Ovary (tissue), 9 donors: ENCODE measurements around the gene MDN1. TPM values are rescaled to one million over a fixed set of nuclear protein-coding genes. Genes with fewer than 3 reads are reported as not detected.

Experiments used
- DNase-seq, 5 donors: peaks; one replicate each; pipeline ENCODE4 v3.0.0-alpha.2; 2019 to 2020
- H3K27ac ChIP-seq, 2 donors: fragments of 200-600 bp; one replicate each; pipeline versions ENCODE4 v1.5.1 to v1.8.0; 2019 to 2022
- H3K27me3 ChIP-seq: fragments of 200-600 bp; one replicate; pipeline ENCODE4 v1.8.0; 2022
- H3K36me3 ChIP-seq: fragments of 200-600 bp; sonication (generic); one replicate; pipeline ENCODE4 v1.5.1; 2019
- H3K4me1 ChIP-seq: one replicate; pipeline ENCODE4 v1.8.1; 2013; ENCODE audit warnings: mild to moderate bottlenecking, moderate library complexity; ENCODE audit not compliant: insufficient read depth
- H3K4me3 ChIP-seq: fragments of 200-600 bp; sonication (generic); one replicate; pipeline ENCODE4 v1.5.1; 2017
- H3K9me3 ChIP-seq, 2 donors: fragments of 200-600 bp in 1 of 2; sonication (generic) in 1 of 2; one replicate each; pipeline versions ENCODE4 v1.5.1 to v1.8.1; 2013 to 2019; ENCODE audit warnings: mild to moderate bottlenecking in 1 of 2, moderate library complexity in 1 of 2
- CTCF ChIP-seq, 3 donors: fragments of 450-650 bp in 2 of 3; fragments of 200-600 bp in 1 of 3; IDR thresholded peaks; one replicate each; pipeline versions ENCODE4 v1.5.1 to v1.8.0; 2016 to 2022; ENCODE audit warnings: antibody characterized with exemption in 3 of 3, mild to moderate bottlenecking in 1 of 3
- EP300 ChIP-seq: sonication (generic); formaldehyde crosslinking; IDR thresholded peaks from one replicate; pipeline ENCODE4 v1.6.1; 2017; ENCODE audit warnings: antibody characterized with exemption
- POLR2A ChIP-seq: fragments of 450-650 bp; IDR thresholded peaks from one replicate; pipeline ENCODE4 v1.6.1; 2017; ENCODE audit warnings: antibody characterized with exemption, mild to moderate bottlenecking, moderate library complexity
- WGBS, 3 donors: extraction: QIAGEN DNeasy Blood & Tissue Kit in 1 of 3; methylation state at CpG; one replicate each; pipeline versions ENCODE4 v1.1.5 to v1.1.7; 2013 to 2017; 5-methylcytosine and 5-hydroxymethylcytosine counted together
- intact Hi-C, 4 donors: fragments of 100-400 bp; cut with DNase I; formaldehyde crosslinking; loops; one replicate each; pipeline versions ENCODE4 v1.11.0 to v1.15.1; 2022 to 2023
- polyA plus RNA-seq, 2 donors: library from polyadenylated mRNA; stranded (reverse); fragments of 200-250 nt in 1 of 2; fragments of 350-450 nt in 1 of 2; fragmentation: Illumina TruSeq in 1 of 2; extraction: RNeasy Lipid Tissue Mini Kit (QIAGEN cat#74804) in 1 of 2; gene quantifications; one replicate each; pipeline ENCODE4 v1.2.3, GENCODE V29; 2013 to 2014
- total RNA-seq, 7 donors: library from RNA; depleted of rRNA in 2 of 7; stranded (reverse); fragments of >200 nt in 2 of 7; fragmentation: NEBNext Ultra II Directional in 3 of 7; extraction: Animal tissue kit (Norgen Biotek cat#: 25700) in 3 of 7; gene quantifications; one replicate each; pipeline versions ENCODE4 v1.1.0 to v1.2.4, GENCODE V29; 2016 to 2023
- donor health status: DM: no; HTN: no; CAD: no; lungs with moderate emphysema.
- donor health status: DM: no; HTN: no; CAD: no.
- donor health status: Bipolar disorder and iron deficiency.
- donor health status: DM: yes; HTN: yes; CAD: no.
- donor health status: DM: no; HTN: no; CAD: no.
- donor health status: DM: yes; HTN: yes; CAD: no.

Gene MDN1
- total and polyA plus RNA-seq, 9 donors: 11.9 to 51.5 (median 32.3) TPM

DNA sequence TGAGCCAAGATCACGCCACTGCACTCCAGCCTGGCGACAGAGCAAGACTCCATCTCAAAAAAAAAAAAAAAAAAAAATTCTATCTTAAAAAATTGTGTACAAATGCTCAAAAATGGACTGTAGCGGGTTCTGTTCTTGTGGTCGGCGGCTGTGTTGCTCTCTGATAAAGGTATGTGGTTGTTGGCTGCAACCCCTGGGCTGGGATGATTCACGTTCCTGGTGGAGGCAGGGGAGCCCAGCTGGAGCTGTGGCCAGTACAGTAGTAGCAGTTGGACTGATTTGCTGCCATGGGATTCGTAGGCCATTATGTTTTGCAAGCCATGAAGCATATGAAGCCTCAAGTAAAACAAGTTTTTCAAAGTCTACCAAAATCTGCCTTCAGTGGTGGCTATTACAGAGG is 22.3 kb downstream of the MDN1 start:
- WGBS, 3 donors: 52 to 59% (median 56%) methylated on average over 7 of the region's 7 CpGs
- Histone ChIP-seq H3K27ac (no peak overlapping the region), H3K9me3 (no peaks in the 10 kb centered on the region), H3K36me3 (no peaks in the 10 kb centered on the region), H3K4me1 (peaks cover 1% of the 10 kb centered on the region), H3K27me3 (no peaks in the 10 kb centered on the region), H3K4me3 (no peak overlapping the region)
- TF ChIP-seq CTCF (IDR thresholded peaks at IDR 0.05): no peak
- no peak for TF ChIP-seq POLR2A
- TF ChIP-seq EP300: no peak
- DNase-seq: peak in 4 of 5 donors; percentile 32 to 46 (median 38)
- intact Hi-C loops: no loop called here

GRCh38 chr6:89794324-89794723 is 25.3 kb downstream of the MDN1 start:
- Histone ChIP-seq H3K9me3 (no peaks in the 10 kb centered on the region), H3K27ac (no peak overlapping the region), H3K4me3 (no peak overlapping the region), H3K27me3 (no peaks in the 10 kb centered on the region), H3K4me1 (peaks cover 1% of the 10 kb centered on the region), H3K36me3 (no peaks in the 10 kb centered on the region)
- DNase-seq: no peak
- WGBS, 3 donors: 86 to 92% (median 90%) methylated on average over 6 of the region's 6 CpGs
- no peak for TF ChIP-seq POLR2A
- TF ChIP-seq CTCF (IDR thresholded peaks at IDR 0.05): no peak
- intact Hi-C loops: no loop called here

DNA sequence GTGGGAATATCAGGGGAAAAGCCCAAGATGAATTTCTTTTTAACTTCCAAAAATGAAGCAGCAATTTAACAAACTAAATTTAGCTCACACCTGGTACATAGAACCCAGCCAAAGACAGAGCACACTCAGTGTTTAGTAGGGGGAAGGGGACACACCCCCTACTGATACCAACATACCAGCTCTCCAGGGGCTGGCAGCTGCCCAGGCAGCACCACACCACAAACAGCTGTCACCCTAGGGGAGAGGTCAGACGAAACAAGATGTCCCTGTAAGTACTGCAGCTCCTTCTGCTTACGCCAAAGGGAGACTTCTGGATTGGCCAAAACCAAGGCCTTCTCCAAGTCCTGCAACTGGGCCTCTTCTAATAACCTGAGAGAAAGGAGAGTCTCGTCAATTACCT is 26.0 kb downstream of the MDN1 start:
- H3K27me3 ChIP-seq: no peaks in the 10 kb centered on the region
- H3K36me3 ChIP-seq: no peaks in the 10 kb centered on the region
- WGBS, 3 donors: 80 to 87% (median 81%) methylated on average over 3 of the region's 3 CpGs

DNA sequence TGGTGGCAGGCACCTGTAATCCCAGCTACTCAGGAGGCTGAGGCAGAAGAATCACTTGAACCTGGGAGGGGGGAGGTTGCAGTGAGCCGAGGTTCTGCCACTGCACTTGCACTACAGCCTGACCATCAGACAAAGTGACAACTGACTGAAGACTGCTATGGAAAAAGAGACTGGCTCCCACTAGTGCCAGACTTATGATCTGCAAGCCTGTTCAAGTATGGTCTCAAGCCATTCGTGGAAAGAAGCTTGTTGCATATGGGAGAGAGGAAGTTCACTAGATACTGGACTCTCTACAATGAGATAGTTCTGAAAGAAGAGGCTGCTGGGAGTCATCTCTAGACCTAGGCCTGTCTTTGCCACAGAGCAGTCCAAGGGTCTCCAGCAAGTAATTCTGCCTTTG is 26.7 kb downstream of the MDN1 start:
- Histone ChIP-seq H3K27me3 (no peaks in the 10 kb centered on the region), H3K4me1 (peaks cover 1% of the 10 kb centered on the region), H3K4me3 (no peak overlapping the region), H3K27ac (no peak overlapping the region), H3K9me3 (no peaks in the 10 kb centered on the region), H3K36me3 (no peaks in the 10 kb centered on the region)
- intact Hi-C loops: no loop called here
- TF ChIP-seq CTCF (IDR thresholded peaks at IDR 0.05) (no peak), EP300 (no peak), POLR2A (no peak)
- DNase-seq: no peak
- 50 to 58% (median 56%) methylated on average over 2 of the region's 2 CpGs for WGBS, 3 donors

More for the DNA sequence above, 26.0 kb downstream of the MDN1 start:
- Histone ChIP-seq H3K4me1 (peaks cover 1% of the 10 kb centered on the region), H3K4me3 (no peak overlapping the region), H3K9me3 (no peaks in the 10 kb centered on the region), H3K27ac (no peak overlapping the region)
- TF ChIP-seq CTCF (IDR thresholded peaks at IDR 0.05) (no peak), POLR2A (no peak), EP300 (no peak)
- intact Hi-C loops: no loop called here
- DNase-seq: no peak

DNA sequence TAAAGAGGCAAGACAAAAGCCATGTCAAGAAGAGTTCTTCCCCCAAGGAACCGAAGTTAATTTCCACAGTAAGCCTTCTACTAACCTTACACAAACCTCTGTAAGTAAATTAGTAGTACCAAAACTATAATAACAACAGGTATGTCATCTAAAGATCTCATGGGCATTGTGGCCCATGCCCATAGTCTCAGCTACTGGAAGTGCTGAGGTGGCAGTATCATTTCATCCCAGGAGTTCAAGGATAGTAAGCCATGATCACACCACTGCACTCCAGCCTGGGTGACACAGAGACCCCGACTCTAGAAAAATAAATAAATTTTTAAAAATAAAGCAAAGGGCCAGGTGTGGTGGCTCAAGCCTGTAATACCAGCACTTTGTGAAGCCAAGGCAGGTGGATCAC is 29.2 kb downstream of the MDN1 start:
- 86 to 99% (median 98%) methylated on average over 2 of the region's 2 CpGs for WGBS, 3 donors

More for the DNA sequence above, 29.2 kb downstream of the MDN1 start:
- H3K4me1 ChIP-seq: no peaks in the 10 kb centered on the region
- no peaks in the 10 kb centered on the region for H3K9me3 ChIP-seq
- no peak overlapping the region for H3K4me3 ChIP-seq
- H3K36me3 ChIP-seq: no peaks in the 10 kb centered on the region
- no peak for TF ChIP-seq POLR2A
- no peak for TF ChIP-seq CTCF (IDR thresholded peaks at IDR 0.05)
- no peak for TF ChIP-seq EP300
- no peaks in the 10 kb centered on the region for H3K27me3 ChIP-seq
- H3K27ac ChIP-seq: no peak overlapping the region
- DNase-seq: no peak
- intact Hi-C loops: no loop called here
